Upper lobe of right lung (tissue), 1 donor: Measurements from ENCODE around the gene MPP2. TPM values are rescaled to one million over a fixed set of nuclear protein-coding genes. Genes with fewer than 3 reads are reported as not detected.

Experiments used
- ATAC-seq: fragments of 200-7000 bp; cut with Tn5 transposase; one replicate; pipeline ENCODE4 v1.9.1; 2020; ENCODE audit warnings: mild to moderate bottlenecking, moderate library complexity
- DNase-seq: peaks from one replicate; pipeline ENCODE4 v3.0.0-alpha.2; 2020
- H3K27ac ChIP-seq: fragments of 200-600 bp; one replicate; pipeline ENCODE4 v1.8.0; 2022
- H3K27me3 ChIP-seq: fragments of 200-600 bp; one replicate; pipeline ENCODE4 v1.8.0; 2022; ENCODE audit warnings: mild to moderate bottlenecking
- H3K36me3 ChIP-seq: fragments of 200-600 bp; one replicate; pipeline ENCODE4 v1.8.0; 2022
- H3K4me1 ChIP-seq: fragments of 200-600 bp; one replicate; pipeline ENCODE4 v1.8.0; 2022
- H3K4me3 ChIP-seq: fragments of 200-600 bp; one replicate; pipeline ENCODE4 v1.8.0; 2022; ENCODE audit warnings: mild to moderate bottlenecking
- H3K9me3 ChIP-seq: fragments of 200-600 bp; one replicate; pipeline ENCODE4 v1.8.0; 2022
- intact Hi-C: fragments of 100-400 bp; cut with DNase I; formaldehyde crosslinking; loops from one replicate; pipeline ENCODE4 v1.11.0; 2022
- total RNA-seq: library from RNA; stranded (reverse); fragmentation: NEBNext Ultra II Directional; extraction: Animal tissue kit (Norgen Biotek cat#: 25700); gene quantifications from one replicate; pipeline ENCODE4 v1.2.1, GENCODE V29; 2021
- TF ChIP-seq, protein P1 (sequence below): fragments of 200-600 bp; IDR thresholded peaks from one replicate; pipeline ENCODE4 v1.8.0; 2022; ENCODE audit warnings: antibody characterized with exemption
- donor health status: DM: no; HTN: yes; CAD: no; lungs with severe emphysema.

Gene MPP2
- total RNA-seq, 1 donor from 2014 or later = 0.49 TPM

DNA sequence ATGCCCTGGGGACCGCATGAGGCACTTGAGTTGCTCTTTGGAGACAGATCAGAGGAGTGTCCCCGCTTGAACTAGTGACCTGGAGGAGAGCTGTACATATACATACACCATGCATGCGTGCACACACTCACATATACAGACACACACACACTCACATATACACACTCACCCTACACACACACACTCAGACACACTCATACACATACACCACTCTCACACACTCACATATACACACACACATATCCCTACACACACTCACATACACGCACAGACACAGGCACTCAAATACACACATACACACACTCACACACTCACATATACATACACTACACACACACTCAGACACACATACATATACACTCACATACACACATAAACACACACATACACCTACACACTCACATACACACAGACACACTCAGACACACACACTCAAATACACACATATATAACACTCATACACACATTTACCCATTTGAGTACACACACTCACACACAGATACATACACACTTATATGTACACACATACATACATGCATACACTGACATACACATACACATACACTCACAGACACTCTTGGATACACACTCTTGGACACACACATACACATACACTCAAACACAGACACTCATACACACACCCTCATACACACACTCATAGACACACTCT is 5.4 kb upstream of the MPP2 start:
- Histone ChIP-seq H3K27ac (no peak overlapping the region), H3K4me1 (peaks cover 10% of the 10 kb centered on the region), H3K9me3 (no peaks in the 10 kb centered on the region), H3K27me3 (peaks cover 11% of the 10 kb centered on the region), H3K4me3 (no peak overlapping the region), H3K36me3 (no peaks in the 10 kb centered on the region)
- no peak for ATAC-seq
- intact Hi-C loops = no loop called here
- DNase-seq = no peak
- TF ChIP-seq, protein P1, sequence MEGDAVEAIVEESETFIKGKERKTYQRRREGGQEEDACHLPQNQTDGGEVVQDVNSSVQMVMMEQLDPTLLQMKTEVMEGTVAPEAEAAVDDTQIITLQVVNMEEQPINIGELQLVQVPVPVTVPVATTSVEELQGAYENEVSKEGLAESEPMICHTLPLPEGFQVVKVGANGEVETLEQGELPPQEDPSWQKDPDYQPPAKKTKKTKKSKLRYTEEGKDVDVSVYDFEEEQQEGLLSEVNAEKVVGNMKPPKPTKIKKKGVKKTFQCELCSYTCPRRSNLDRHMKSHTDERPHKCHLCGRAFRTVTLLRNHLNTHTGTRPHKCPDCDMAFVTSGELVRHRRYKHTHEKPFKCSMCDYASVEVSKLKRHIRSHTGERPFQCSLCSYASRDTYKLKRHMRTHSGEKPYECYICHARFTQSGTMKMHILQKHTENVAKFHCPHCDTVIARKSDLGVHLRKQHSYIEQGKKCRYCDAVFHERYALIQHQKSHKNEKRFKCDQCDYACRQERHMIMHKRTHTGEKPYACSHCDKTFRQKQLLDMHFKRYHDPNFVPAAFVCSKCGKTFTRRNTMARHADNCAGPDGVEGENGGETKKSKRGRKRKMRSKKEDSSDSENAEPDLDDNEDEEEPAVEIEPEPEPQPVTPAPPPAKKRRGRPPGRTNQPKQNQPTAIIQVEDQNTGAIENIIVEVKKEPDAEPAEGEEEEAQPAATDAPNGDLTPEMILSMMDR = no peak

DNA sequence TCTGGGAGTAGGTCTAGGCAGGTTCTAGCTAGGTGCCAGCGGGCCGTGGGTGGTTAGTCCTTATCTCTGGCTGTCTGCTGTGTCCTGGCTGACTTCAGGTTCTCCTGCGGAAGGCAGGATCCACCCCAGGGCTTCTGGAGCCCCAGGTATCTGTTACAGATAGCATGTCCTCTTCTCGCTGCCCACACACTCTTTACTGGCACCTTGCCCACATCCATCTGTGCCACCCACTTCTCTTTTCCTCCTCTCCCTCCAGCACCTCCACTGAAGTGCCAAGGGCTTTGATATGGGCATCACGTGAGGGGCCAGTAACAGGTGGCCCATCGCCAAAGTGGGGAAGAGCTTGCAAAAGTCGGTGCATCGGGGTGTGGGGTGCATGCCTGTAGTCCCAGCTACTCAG is 4.6 kb upstream of the MPP2 start:
- H3K4me3 ChIP-seq = no peak overlapping the region
- no peaks in the 10 kb centered on the region for H3K9me3 ChIP-seq
- TF ChIP-seq, protein P1 = no peak
- H3K36me3 ChIP-seq = no peaks in the 10 kb centered on the region
- DNase-seq (no peak), ATAC-seq (no peak)
- no peak overlapping the region for H3K27ac ChIP-seq
- H3K4me1 ChIP-seq = peaks cover 14% of the 10 kb centered on the region
- H3K27me3 ChIP-seq = peaks cover 20% of the 10 kb centered on the region
- intact Hi-C loops = no loop called here

DNA sequence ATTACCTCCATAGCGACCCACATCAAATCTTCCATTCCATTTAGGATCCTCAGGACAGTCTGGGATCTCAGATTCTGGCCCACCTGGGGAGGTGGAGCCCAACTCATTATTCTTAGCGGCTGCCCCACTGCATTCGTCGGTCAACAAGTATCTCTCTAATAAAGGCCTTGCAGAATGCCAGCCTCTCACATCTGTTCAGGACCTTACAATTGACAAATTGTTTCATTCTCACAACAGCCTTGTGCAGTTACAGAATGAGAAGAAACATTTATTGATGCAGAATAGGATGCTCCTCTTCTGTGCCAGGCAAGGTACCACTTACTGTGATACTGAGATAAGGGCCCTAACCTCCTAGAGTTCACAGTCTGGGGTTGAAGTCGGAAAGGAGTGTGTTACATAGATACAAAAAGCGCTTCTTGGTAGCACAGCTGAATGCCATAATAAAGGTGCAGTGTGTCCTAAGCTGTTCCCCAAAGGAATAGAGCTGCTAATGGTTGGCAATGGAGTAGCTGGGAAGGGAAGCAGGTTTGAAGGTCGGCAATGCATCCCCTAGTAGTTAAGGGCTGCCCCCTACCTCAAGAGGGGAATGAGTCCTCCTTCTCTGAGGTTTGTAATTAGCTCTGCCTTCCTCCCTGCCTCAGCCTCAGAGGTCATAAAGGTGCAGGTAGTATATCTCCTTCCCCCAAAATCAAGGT is 2.3 kb upstream of the MPP2 start:
- ATAC-seq (no peak), DNase-seq (no peak)
- H3K36me3 ChIP-seq = no peaks in the 10 kb centered on the region
- H3K27ac ChIP-seq = no peak overlapping the region
- H3K4me1 ChIP-seq = peaks cover 27% of the 10 kb centered on the region
- intact Hi-C loops = no loop called here
- TF ChIP-seq, protein P1 = no peak
- peaks cover 42% of the 10 kb centered on the region for H3K27me3 ChIP-seq
- no peaks in the 10 kb centered on the region for H3K9me3 ChIP-seq
- H3K4me3 ChIP-seq = no peak overlapping the region

DNA sequence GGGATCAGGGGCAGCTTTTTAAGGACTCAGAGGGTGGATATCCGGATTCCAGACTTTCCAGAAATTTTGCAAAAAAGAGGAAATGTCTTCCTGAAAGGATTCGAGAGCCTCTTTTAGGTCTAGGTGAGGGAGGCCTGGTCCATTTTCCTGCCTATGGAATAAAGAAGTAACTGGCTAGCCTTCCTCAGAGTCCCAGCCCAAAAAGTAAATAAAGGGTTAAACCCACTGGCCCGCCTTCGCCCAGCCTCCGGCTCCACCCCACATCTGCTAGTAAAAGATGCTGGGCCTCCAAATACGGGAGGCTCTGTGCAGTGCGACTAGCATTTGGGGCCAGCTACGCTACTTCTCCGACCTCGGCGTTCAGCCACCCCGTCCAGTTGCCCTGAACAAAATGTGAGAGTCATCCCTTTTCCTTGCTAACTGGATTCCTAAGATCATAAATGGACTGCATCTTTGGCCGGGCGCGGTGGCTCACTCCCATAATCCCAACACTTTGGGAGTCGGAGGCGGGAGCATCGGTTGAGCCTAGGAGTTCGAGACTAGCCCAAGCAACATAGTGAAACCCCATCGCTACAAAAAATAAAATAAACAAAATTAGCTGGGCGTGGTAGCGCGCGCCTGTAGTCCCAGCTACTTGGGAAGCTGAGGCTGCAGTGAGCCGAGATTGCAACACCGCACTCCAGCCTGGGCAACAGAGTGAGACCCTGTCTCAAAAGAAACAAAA is 824 bp upstream of the MPP2 start:
- no peaks in the 10 kb centered on the region for H3K9me3 ChIP-seq
- TF ChIP-seq, protein P1 = no peak
- H3K27me3 ChIP-seq = peaks cover 53% of the 10 kb centered on the region
- ATAC-seq (peak; percentile 26), DNase-seq (no peak)
- H3K4me3 ChIP-seq = peak overlapping the region; percentile 54
- intact Hi-C loops = no loop called here
- peak overlapping the region; percentile 47 for H3K27ac ChIP-seq
- H3K4me1 ChIP-seq = peaks cover 27% of the 10 kb centered on the region
- no peaks in the 10 kb centered on the region for H3K36me3 ChIP-seq

DNA sequence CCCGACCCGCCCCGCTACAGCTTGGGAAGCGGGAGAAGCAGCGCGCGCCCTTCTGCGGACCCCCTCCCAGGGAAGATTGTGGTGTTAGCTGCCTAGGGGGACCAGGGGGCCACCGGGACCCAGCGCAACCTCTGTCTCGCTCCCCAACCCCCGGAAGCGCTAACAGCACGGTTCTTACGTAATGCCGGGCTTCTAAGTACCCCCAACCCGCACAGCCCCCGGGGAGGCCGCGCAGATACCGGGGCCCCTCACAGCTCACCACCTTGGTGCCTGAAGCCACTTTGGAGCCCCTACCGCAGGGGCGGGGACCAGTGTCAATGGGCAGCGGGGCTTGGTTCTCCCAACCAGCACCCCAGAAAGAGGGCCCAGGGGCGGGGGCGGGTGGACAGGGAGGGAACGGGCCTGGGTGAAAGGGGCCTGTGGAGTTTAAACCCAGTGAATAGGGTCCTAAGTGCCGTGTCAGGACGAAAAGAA is 348 bp downstream of the MPP2 start:
- Histone ChIP-seq H3K27ac (peak overlapping the region; percentile 47), H3K36me3 (no peaks in the 10 kb centered on the region), H3K9me3 (no peaks in the 10 kb centered on the region), H3K4me1 (peaks cover 27% of the 10 kb centered on the region), H3K4me3 (peak overlapping the region; percentile 54), H3K27me3 (peaks cover 53% of the 10 kb centered on the region)
- ATAC-seq = no peak
- TF ChIP-seq, protein P1 = no peak
- intact Hi-C loops = no loop called here
- no peak for DNase-seq
